H1 (cell line): Measurements from ENCODE around the gene FGF19. TPM values are rescaled to one million over a fixed set of nuclear protein-coding genes. Genes with fewer than 3 reads are reported as not detected.

Experiments
- CTCF ChIA-PET: fragments of 300-600 bp; sonication (Branson Sonifier 250); formaldehyde crosslinking; loops from one replicate; lab custom pipeline; 2021; ENCODE audit not compliant: partially characterized antibody; lab: Charles Lee
- POLR2A ChIA-PET: fragments of 300-600 bp; sonication (Branson Sonifier 250); formaldehyde crosslinking; loops from one replicate; lab custom pipeline; 2021; ENCODE audit warnings: inconsistent platforms; ENCODE audit not compliant: partially characterized antibody; lab: Charles Lee
- DNase-seq, 2 experiments: peaks; one replicate each; pipeline versions ENCODE4 v3.0.0 to v3.0.0-alpha.2; 2010 to 2022; ENCODE audit warnings: low spot score in 2 of 2, low read depth in 1 of 2, mixed read lengths in 1 of 2
- FAIRE-seq: peaks from 2 replicates; lab custom pipeline; 2011; peaks lifted over from hg19 to GRCh38; lab: Jason Lieb, UNC
- H2AFZ ChIP-seq: 2 replicates; pipeline ENCODE4 v1.8.1; 2012; ENCODE audit warnings: low read length, inconsistent platforms
- H2AK5ac ChIP-seq: 2 replicates; pipeline ENCODE4 v1.6.1; 2013; ENCODE audit warnings: low read depth, low read length
- H2BK120ac ChIP-seq: replicated peaks from 2 replicates; pipeline ENCODE3; 2013; ENCODE audit warnings: low read depth, low read length, inconsistent platforms
- H2BK12ac ChIP-seq: 2 replicates; pipeline ENCODE4 v1.6.1; 2013; ENCODE audit warnings: low read depth, low read length
- H2BK15ac ChIP-seq: 2 replicates; pipeline ENCODE4 v1.6.1; 2013; ENCODE audit warnings: low read length
- H2BK20ac ChIP-seq: 2 replicates; pipeline ENCODE4 v1.6.1; 2013; ENCODE audit warnings: low read length
- H2BK5ac ChIP-seq: 2 replicates; pipeline ENCODE4 v1.6.1; 2013; ENCODE audit warnings: low read depth, low read length
- H3K14ac ChIP-seq: 2 replicates; pipeline ENCODE4 v1.6.1; 2013; ENCODE audit warnings: inconsistent platforms; ENCODE audit not compliant: insufficient read length
- H3K18ac ChIP-seq: 2 replicates; pipeline ENCODE4 v1.6.1; 2013; ENCODE audit warnings: low read length; ENCODE audit errors: extremely low read depth
- H3K23ac ChIP-seq: 2 replicates; pipeline ENCODE4 v1.6.1; 2013; ENCODE audit warnings: inconsistent platforms; ENCODE audit not compliant: insufficient read length
- H3K23me2 ChIP-seq: 2 replicates; pipeline ENCODE4 v1.6.1; 2013; ENCODE audit warnings: low read depth, low read length
- H3K27ac ChIP-seq: 2 replicates; pipeline ENCODE4 v1.6.1; 2011; ENCODE audit warnings: low read depth, low read length, inconsistent platforms
- H3K27me3 ChIP-seq, 4 experiments: replicated peaks in 1 of 4; 1 replicate in 1 of 4; 2 replicates in 3 of 4; pipeline versions ENCODE4 v1.6.1 to v1.8.1; 2011 to 2013; ENCODE audit warnings: low read length in 3 of 4, mild to moderate bottlenecking in 3 of 4, inconsistent platforms in 2 of 4, mixed read lengths in 2 of 4, moderate library complexity in 1 of 4; ENCODE audit not compliant: control insufficient read depth in 3 of 4, insufficient read depth in 3 of 4; ENCODE audit errors: extremely low read depth in 1 of 4
- H3K36me3 ChIP-seq, 4 experiments: 2 replicates each; pipeline versions ENCODE4 v1.6.1 to v1.8.1; 2011 to 2013; ENCODE audit warnings: mild to moderate bottlenecking in 4 of 4, low read length in 3 of 4, moderate library complexity in 2 of 4, control low read depth in 1 of 4, inconsistent platforms in 1 of 4; ENCODE audit not compliant: insufficient read depth in 4 of 4, control insufficient read depth in 2 of 4
- H3K4ac ChIP-seq: replicated peaks from 2 replicates; pipeline ENCODE3; 2013; ENCODE audit warnings: low read length, low read depth, mixed read lengths, inconsistent platforms; ENCODE audit not compliant: insufficient read length
- H3K4me1 ChIP-seq, 4 experiments: replicated peaks in 1 of 4; 1 replicate in 1 of 4; 2 replicates in 3 of 4; pipeline versions ENCODE4 v1.6.1 to v1.8.1; 2011 to 2013; ENCODE audit warnings: low read length in 3 of 4, inconsistent platforms in 2 of 4, mixed read lengths in 1 of 4; ENCODE audit not compliant: insufficient read depth in 4 of 4, control insufficient read depth in 3 of 4
- H3K4me2 ChIP-seq, 2 experiments: 2 replicates each; pipeline versions ENCODE4 v1.6.1 to v1.8.1; 2011 to 2013; ENCODE audit warnings: low read depth in 2 of 2, low read length in 2 of 2, control low read depth in 1 of 2, inconsistent platforms in 1 of 2, mild to moderate bottlenecking in 1 of 2; ENCODE audit not compliant: insufficient read depth in 1 of 2
- H3K4me3 ChIP-seq, 4 experiments: fragments of 200-600, 300-600 bp in 1 of 4; sonication (generic), shearing (Covaris generic), sonication (Bioruptor Twin) in 1 of 4; 2 replicates each; pipeline versions ENCODE4 v1.5.1 to v1.8.1; 2011 to 2016; ENCODE audit warnings: low read length in 4 of 4, low read depth in 3 of 4, control low read depth in 2 of 4, inconsistent platforms in 2 of 4, mild to moderate bottlenecking in 2 of 4, mixed read lengths in 1 of 4, moderate library complexity in 1 of 4; ENCODE audit not compliant: insufficient read depth in 2 of 4; ENCODE audit errors: extremely low read depth in 1 of 4
- H3K56ac ChIP-seq: replicated peaks from 2 replicates; pipeline ENCODE3; 2013; ENCODE audit warnings: low read depth, mild to moderate bottlenecking, mixed read lengths, low read length, inconsistent platforms; ENCODE audit not compliant: insufficient read length
- H3K79me1 ChIP-seq: 2 replicates; pipeline ENCODE4 v1.6.1; 2013; ENCODE audit warnings: low read depth, low read length, control low read depth
- H3K79me2 ChIP-seq, 2 experiments: 2 replicates each; pipeline versions ENCODE4 v1.6.1 to v1.8.1; 2012 to 2013; ENCODE audit warnings: low read length in 2 of 2, mild to moderate bottlenecking in 2 of 2, inconsistent platforms in 1 of 2; ENCODE audit not compliant: insufficient read depth in 2 of 2, control insufficient read depth in 1 of 2
- H3K9ac ChIP-seq, 4 experiments: replicated peaks in 1 of 4; 1 replicate in 1 of 4; 2 replicates in 3 of 4; pipeline versions ENCODE4 v1.6.1 to v1.8.1; 2011 to 2013; ENCODE audit warnings: low read depth in 3 of 4, low read length in 3 of 4, control low read depth in 2 of 4, mild to moderate bottlenecking in 2 of 4, moderate library complexity in 2 of 4, inconsistent platforms in 1 of 4; ENCODE audit errors: extremely low read depth in 1 of 4
- H3K9me3 ChIP-seq, 2 experiments: 2 replicates each; pipeline versions ENCODE4 v1.6.1 to v1.8.1; 2012 to 2013; ENCODE audit warnings: mild to moderate bottlenecking in 2 of 2, moderate library complexity in 2 of 2, control low read depth in 1 of 2, inconsistent platforms in 1 of 2, low read depth in 1 of 2, low read length in 1 of 2, mixed read lengths in 1 of 2; ENCODE audit not compliant: insufficient read depth in 2 of 2
- H4K20me1 ChIP-seq, 2 experiments: replicated peaks in 1 of 2; 2 replicates each; pipeline versions ENCODE3 to v1.8.1; 2011 to 2013; ENCODE audit warnings: inconsistent platforms in 2 of 2, low read length in 2 of 2, mild to moderate bottlenecking in 1 of 2; ENCODE audit not compliant: insufficient read depth in 2 of 2, control insufficient read depth in 1 of 2
- H4K5ac ChIP-seq: 2 replicates; pipeline ENCODE4 v1.6.1; 2013; ENCODE audit warnings: low read length, low read depth, mixed read lengths, inconsistent platforms; ENCODE audit not compliant: insufficient read length
- H4K8ac ChIP-seq: 2 replicates; pipeline ENCODE4 v1.8.0; 2013; ENCODE audit warnings: mild to moderate bottlenecking, moderate library complexity, low read length, inconsistent platforms; ENCODE audit not compliant: insufficient read depth; ENCODE audit errors: extremely low read depth
- H4K91ac ChIP-seq: replicated peaks from 2 replicates; pipeline ENCODE3; 2013; ENCODE audit warnings: low read length, mixed read lengths, inconsistent platforms; ENCODE audit not compliant: insufficient read length
- CEBPB ChIP-seq: IDR thresholded peaks from 2 replicates; pipeline ENCODE4 v1.6.1; 2012; ENCODE audit warnings: low read depth, low read length
- GABPA ChIP-seq: IDR thresholded peaks from 2 replicates; pipeline ENCODE4 v1.6.1; 2011; ENCODE audit warnings: mild to moderate bottlenecking, low read length, moderate library complexity, borderline replicate concordance; ENCODE audit not compliant: insufficient read depth
- MAFK ChIP-seq: IDR thresholded peaks from 2 replicates; pipeline ENCODE4 v1.6.1; 2012; ENCODE audit warnings: low read depth, mild to moderate bottlenecking, improper control_type of control experiment, low read length
- WGBS, 2 experiments: shearing (Covaris generic) in 1 of 2; methylation state at CpG; one replicate each; pipeline versions ENCODE4 v1.1.6 to v1.1.7; 2013 to 2015; ENCODE audit warnings: low lambda C conversion rate in 2 of 2, mixed read lengths in 2 of 2, inconsistent platforms in 1 of 2, low coverage in 1 of 2, missing lambda C conversion rate in 1 of 2; ENCODE audit not compliant: insufficient replicate concordance in 2 of 2, insufficient coverage in 1 of 2, insufficient read length in 1 of 2; ENCODE audit errors: extremely low coverage in 1 of 2, missing lambda C conversion rate in 1 of 2; 5-methylcytosine and 5-hydroxymethylcytosine counted together
- polyA plus RNA-seq, 7 experiments: library from polyadenylated mRNA; depleted of rRNA in 3 of 7; stranded (reverse) in 5 of 7; unstranded in 2 of 7; fragments of >200 nt in 5 of 7; fragments of 200-250 nt in 2 of 7; gene quantifications; 1 replicate in 5 of 7; 2 replicates in 1 of 7; 4 replicates in 1 of 7; pipeline versions ENCODE4 v1.2.1 to v1.2.3, GENCODE V29; 2011 to 2013; ENCODE audit warnings: missing spikeins in 2 of 7, mixed read lengths in 2 of 7
- total RNA-seq: library from RNA; stranded (reverse); fragmentation: NEBNext Ultra II Directional; extraction: Animal tissue kit (Norgen Biotek cat#: 25700); gene quantifications from 2 replicates; pipeline ENCODE4 v1.2.1, GENCODE V29; 2021

The FGF19 gene
- total and polyA plus RNA-seq, 2 of the 8 experiments (the other 6 are each of a cell fraction or from before 2014, with no cell fraction given) = 9.6 to 14.8 TPM

GRCh38 chr11:69729252-69729651 is 25.4 kb upstream of the FGF19 start:
- Histone ChIP-seq H2BK120ac (no peak overlapping the region), H2BK5ac (no peak overlapping the region), H3K23ac (no peak overlapping the region), H3K4me3 (no peak overlapping the region), H2BK20ac (no peak overlapping the region), H3K4ac (no peak overlapping the region), H3K4me2 (no peak overlapping the region), H2BK12ac (no peak overlapping the region), H2AFZ (no peak overlapping the region), H3K14ac (no peak overlapping the region), H2BK15ac (no peak overlapping the region), H3K27ac (no peak overlapping the region), H3K36me3 (no peaks in the 10 kb centered on the region), H3K27me3 (no peaks in the 10 kb centered on the region; a peak in 2 of 7 replicates), H3K9me3 (peaks cover 2 to 3% of the 10 kb centered on the region in 2 experiments; a peak in 1 of 4 replicates), H3K23me2 (no peaks in the 10 kb centered on the region), H4K91ac (no peak overlapping the region), H3K18ac (no peak overlapping the region), H4K20me1 (peaks cover 0 to 2% of the 10 kb centered on the region in 2 experiments)
- ChIA-PET POLR2A (no interaction called here), CTCF (interaction anchor here (0.8 to 20.5 kb wide), 6 partner anchors 11 to 160 kb away, joined by 3 to 197 read pairs (median 4); partner anchors contain the start of gene FGF4)
- WGBS, 2 experiments = 84% methylated on average over 9 of the region's 9 CpGs; no CpG with 5 or more reads in 1 of the 2 experiments
- TF ChIP-seq MAFK (no peak), CEBPB (no peak), GABPA (no peak)
- TF ChIP-seq, all 59 proteins: peak for 0
- H3K4me1 ChIP-seq = peaks cover 0 to 3% (median 1%) of the 10 kb centered on the region in 4 experiments; a peak in 1 of 7 replicates
- no peak overlapping the region for H2AK5ac ChIP-seq
- H4K8ac ChIP-seq = no peak overlapping the region; the same call in 1 of the 2 replicates
- FAIRE-seq (no peak), DNase-seq (no peak)
- H3K56ac ChIP-seq = no peak overlapping the region
- H3K79me2 ChIP-seq = no peaks in the 10 kb centered on the region
- H3K9ac ChIP-seq = no peak overlapping the region
- no peaks in the 10 kb centered on the region for H3K79me1 ChIP-seq
- no peak overlapping the region for H4K5ac ChIP-seq
